NT2/D1 (cell line): ENCODE measurements around the gene FGF22.
"Not testable (repeated sequence)": the region's sequence is repeated elsewhere in the genome, so short reads cannot be mapped to it uniquely, and the experiment has no call there.

Source experiments
- DNase-seq: peaks from one replicate; pipeline ENCODE4 v3.0.0-alpha.2; 2011; ENCODE audit warnings: low read depth, low spot score
- H3K27me3 ChIP-seq: 2 replicates; pipeline ENCODE4 v1.6.0; 2011; ENCODE audit warnings: mild to moderate bottlenecking; ENCODE audit not compliant: insufficient read length, insufficient read depth
- H3K36me3 ChIP-seq: 2 replicates; pipeline ENCODE4 v1.6.1; 2011; ENCODE audit warnings: mild to moderate bottlenecking, low read length, mixed read lengths; ENCODE audit not compliant: insufficient read depth, insufficient read length
- H3K4me1 ChIP-seq: 2 replicates; pipeline ENCODE4 v1.5.1; 2011; ENCODE audit not compliant: insufficient read depth, insufficient read length
- H3K4me3 ChIP-seq: 2 replicates; pipeline ENCODE4 v1.5.1; 2011; ENCODE audit warnings: low read depth; ENCODE audit not compliant: insufficient read length
- H3K9ac ChIP-seq: 2 replicates; pipeline ENCODE4 v1.6.0; 2011; ENCODE audit warnings: low read depth; ENCODE audit not compliant: insufficient read length
- H3K9me3 ChIP-seq: 2 replicates; pipeline ENCODE4 v1.5.1; 2011; ENCODE audit warnings: mild to moderate bottlenecking, low read length; ENCODE audit not compliant: insufficient read depth
- SUZ12 ChIP-seq: IDR thresholded peaks from 2 replicates; pipeline ENCODE4 v1.6.1; 2011; ENCODE audit not compliant: insufficient read length, insufficient read depth; ENCODE audit errors: extremely low read depth
- YY1 ChIP-seq: IDR thresholded peaks from 2 replicates; pipeline ENCODE4 v1.6.1; 2011; ENCODE audit not compliant: insufficient read length, insufficient read depth
- ZNF274 ChIP-seq: IDR thresholded peaks from 2 replicates; pipeline ENCODE4 v1.6.1; 2011; ENCODE audit warnings: mild to moderate bottlenecking, low read depth, low read length

The FGF22 gene

DNA sequence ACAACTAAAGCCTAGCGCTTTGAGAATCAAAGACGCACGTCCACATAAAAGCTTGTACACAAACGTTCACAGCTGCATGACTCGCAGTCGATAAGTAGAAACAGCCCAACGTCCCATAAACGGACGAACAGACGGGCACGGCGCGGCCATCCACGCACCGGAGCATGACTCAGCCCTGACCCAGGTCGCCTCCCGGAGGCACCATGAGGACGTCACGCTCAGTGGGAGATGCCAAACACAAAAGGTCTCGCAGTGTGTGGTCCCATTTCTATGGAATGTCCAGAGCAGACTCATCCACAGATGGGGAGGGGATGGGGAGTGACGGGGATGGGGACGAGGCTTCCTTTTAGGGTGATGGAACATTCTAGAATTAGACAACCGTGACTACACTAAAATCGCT, 15.7 kb upstream of the FGF22 start:
- peaks cover 85% of the 10 kb centered on the region for H3K36me3 ChIP-seq

DNA sequence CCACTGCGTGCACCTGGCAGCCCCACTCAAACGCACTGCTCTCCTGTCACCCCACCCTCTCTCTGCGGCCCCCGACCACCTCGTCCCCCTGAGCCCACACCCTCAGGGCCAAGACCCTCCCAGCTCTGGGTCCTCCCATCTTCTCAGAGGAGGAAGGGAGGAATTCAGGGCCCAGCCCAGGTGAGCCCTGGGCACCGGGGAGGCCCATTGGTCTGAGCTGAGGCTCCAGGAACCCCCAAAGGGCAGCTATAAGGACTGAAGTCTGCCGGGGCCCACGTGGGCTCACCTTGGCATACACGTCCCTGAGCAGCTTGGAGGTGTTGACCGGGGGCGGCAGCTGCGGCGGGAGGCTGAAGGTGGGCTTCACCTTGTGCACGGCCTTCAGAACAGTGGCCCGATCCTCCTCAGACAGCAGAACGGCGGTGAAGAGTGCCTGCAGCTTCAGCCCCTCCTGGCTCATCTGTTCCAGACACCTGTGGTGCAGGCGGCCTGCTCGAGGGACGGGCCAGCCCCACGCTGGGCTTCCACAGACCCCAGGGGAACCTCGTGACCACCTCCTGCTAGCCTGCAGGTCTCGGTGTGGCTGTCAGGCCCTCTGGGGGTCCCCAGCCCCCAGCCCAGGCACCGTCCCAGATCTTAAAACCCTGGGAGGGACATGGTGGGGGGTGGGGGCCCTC, 15.1 kb upstream of the FGF22 start:
- no peak overlapping the region for H3K4me3 ChIP-seq
- no peaks in the 10 kb centered on the region for H3K27me3 ChIP-seq
- H3K9ac ChIP-seq: no peak overlapping the region
- TF ChIP-seq YY1 (no peak), ZNF274 (no peak), SUZ12 (no peak)
- DNase-seq: no peak
- H3K36me3 ChIP-seq: peaks cover 85% of the 10 kb centered on the region
- peaks cover 3% of the 10 kb centered on the region for H3K4me1 ChIP-seq
- H3K9me3 ChIP-seq: no peaks in the 10 kb centered on the region

More for the DNA sequence above, 15.7 kb upstream of the FGF22 start:
- no peak for TF ChIP-seq SUZ12
- DNase-seq: no peak
- Histone ChIP-seq H3K9ac (no peak overlapping the region), H3K4me1 (peaks cover 3% of the 10 kb centered on the region), H3K4me3 (no peak overlapping the region), H3K9me3 (no peaks in the 10 kb centered on the region), H3K27me3 (no peaks in the 10 kb centered on the region)

DNA sequence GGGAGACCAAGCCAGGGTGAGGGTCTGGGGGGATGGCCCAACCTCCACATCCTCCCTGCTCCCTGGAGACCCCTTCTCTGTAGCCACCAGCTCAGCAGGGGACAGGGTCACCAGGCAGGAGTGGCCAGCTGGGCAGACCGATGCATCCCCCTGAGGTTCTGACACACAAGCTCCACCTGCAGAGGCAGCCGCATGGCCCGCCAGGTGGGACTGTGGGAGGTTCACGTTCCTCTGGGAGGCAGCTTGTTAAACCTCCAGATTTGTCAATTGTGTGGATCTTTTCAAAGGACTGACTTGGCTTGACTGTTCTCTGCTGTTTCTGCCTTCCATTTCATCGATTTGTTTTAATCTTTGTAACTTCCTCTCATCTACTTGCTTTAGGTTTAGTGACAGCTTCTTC, 14.4 kb upstream of the FGF22 start:
- DNase-seq: no peak
- H3K9ac ChIP-seq: no peak overlapping the region
- H3K9me3 ChIP-seq: no peaks in the 10 kb centered on the region
- no peak overlapping the region for H3K4me3 ChIP-seq
- TF ChIP-seq ZNF274 (no peak), SUZ12 (no peak), YY1 (no peak)
- no peaks in the 10 kb centered on the region for H3K27me3 ChIP-seq
- H3K4me1 ChIP-seq: peaks cover 4% of the 10 kb centered on the region
- H3K36me3 ChIP-seq: peaks cover 84% of the 10 kb centered on the region

DNA sequence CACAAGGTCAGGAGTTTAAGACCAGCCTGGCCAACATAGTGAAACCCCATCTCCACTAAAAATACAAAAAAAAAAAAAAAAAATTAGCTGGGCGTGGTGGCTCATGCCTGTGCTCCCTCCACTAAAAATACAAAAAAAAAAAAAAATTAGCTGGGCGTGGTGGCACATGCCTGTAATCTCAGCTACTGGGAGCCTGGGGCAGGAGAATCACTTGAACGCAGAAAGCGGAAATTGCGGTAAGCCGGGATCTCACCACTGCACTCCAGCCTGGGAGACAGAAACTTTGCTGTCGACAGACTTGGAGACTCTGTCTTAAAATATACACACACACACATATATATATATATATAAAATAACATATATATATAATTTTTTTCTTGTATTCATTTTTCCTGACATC, 13.1 kb upstream of the FGF22 start:
- H3K36me3 ChIP-seq: peaks cover 84% of the 10 kb centered on the region
- H3K4me3 ChIP-seq, H3K9me3 ChIP-seq, H3K4me1 ChIP-seq, H3K9ac ChIP-seq, H3K27me3 ChIP-seq, DNase-seq: not testable (repeated sequence)

DNA sequence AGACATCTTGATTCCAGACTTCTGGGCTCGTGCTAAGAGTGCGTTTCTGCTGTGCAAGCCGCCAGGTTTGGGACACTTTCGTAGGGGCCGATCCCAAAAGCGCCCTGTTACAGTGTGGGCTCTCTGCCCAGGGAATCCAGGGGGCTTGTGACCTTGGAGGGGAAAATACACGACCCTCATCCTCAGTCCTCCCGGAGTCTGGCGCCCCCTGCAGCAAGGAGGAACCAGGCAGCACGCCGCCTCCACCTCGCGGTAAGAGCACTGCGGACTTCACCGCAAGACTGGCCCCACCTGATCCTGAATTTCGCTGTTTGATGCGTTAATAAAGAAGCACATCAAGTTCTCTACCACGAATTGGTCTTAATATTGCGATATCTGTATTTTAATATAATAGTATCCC, 11.5 kb upstream of the FGF22 start:
- peaks cover 68% of the 10 kb centered on the region for H3K36me3 ChIP-seq
- H3K27me3 ChIP-seq: no peaks in the 10 kb centered on the region
- H3K4me1 ChIP-seq: peaks cover 11% of the 10 kb centered on the region
- no peaks in the 10 kb centered on the region for H3K9me3 ChIP-seq
- H3K4me3 ChIP-seq: no peak overlapping the region
- TF ChIP-seq YY1 (no peak), ZNF274 (no peak), SUZ12 (no peak)
- DNase-seq: no peak
- H3K9ac ChIP-seq: peak overlapping the region; percentile 50

DNA sequence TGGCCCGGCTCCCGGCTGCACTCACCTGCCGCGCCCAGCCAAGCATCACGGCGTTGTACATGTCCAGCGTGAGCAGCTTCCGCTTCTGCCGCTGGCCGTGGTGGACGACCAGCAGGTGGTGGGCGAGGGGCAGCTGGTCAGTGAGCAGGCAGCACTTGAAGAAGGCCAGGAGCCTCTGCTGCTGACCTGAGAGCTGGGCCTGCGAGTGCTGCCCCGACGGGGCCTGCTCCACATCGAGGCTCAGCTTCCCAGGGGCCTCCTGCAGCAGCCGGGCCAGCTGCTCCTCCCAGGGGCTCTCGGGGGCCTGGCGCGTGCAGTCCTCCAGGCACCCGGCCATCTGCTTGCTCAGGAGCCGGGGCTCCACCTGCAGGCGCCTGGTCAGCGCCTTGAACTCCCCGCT, 10.2 kb upstream of the FGF22 start:
- not testable (repeated sequence) for H3K9ac ChIP-seq, H3K9me3 ChIP-seq, H3K4me3 ChIP-seq, DNase-seq, H3K27me3 ChIP-seq
- peaks cover 11% of the 10 kb centered on the region for H3K4me1 ChIP-seq
- peaks cover 55% of the 10 kb centered on the region for H3K36me3 ChIP-seq

DNA sequence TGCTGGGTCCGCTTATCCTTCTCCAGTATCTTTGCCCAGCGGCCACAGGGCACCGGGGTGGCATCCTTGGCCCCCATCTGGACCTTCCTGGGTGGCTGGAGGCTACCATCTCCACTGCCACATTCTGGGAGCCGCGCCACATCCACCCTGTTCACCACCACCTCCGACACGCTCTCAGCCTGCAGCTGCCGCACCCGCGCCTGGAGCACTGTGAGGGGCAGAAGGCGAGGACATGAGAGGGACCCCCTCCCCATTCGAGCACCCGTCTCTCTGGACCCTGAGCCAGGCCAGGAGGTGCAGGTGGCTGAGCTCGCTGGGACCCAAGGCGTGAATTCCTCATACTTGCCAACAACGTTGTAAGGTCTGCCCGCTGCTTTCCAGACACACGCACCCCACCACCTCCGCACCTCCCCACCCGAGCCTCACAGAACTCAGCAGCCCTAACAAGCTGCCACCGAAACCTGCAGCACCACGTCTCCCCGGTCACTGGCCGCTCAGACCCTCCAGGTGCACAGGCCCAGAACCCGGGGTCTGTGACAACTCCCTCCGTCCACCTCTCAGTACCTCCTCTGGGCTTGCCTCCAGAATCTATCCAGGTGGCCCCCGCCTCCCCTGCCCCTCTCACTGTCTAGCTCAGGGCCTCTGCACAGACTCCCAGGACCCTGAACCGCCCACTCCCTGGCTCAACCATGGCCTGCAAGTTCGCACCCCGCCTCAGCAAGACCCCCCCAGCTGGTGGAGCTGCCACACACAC, 9.5 kb upstream of the FGF22 start:
- TF ChIP-seq ZNF274 (no peak), YY1 (no peak), SUZ12 (no peak)
- peaks cover 48% of the 10 kb centered on the region for H3K36me3 ChIP-seq

DNA sequence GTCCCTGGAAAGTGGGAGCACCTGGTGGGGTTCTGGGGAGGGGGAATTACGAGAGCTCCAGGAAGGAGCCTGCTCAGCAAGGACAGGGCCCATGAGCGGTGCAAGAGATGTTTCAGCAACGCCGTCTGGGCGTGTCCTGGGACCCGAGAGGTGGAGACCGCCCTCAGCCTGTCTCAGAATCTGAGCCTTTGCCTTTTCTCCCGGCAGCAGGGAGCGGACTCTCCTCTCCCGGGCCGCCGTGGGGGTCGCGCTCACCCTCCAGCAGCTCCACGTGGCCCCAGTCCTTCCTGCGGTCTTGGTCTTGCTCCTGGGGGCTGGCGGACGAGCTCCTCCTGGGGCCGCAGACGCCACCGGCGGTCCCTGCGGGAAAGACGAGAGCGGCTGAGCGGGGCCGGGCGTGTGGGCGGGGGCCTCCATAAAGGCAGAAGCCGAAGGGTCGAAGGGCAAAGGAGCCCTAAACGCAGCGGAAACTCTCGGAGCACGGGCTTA, 7.1 kb upstream of the FGF22 start:
- Histone ChIP-seq H3K4me1 (peaks cover 8% of the 10 kb centered on the region), H3K4me3 (peak overlapping the region; percentile 98), H3K36me3 (peaks cover 35% of the 10 kb centered on the region), H3K9ac (peak overlapping the region; percentile 100), H3K9me3 (no peaks in the 10 kb centered on the region), H3K27me3 (no peaks in the 10 kb centered on the region)
- no peak for DNase-seq
- TF ChIP-seq YY1 (no peak), SUZ12 (no peak), ZNF274 (no peak)

More for the DNA sequence above, 9.5 kb upstream of the FGF22 start:
- Histone ChIP-seq H3K27me3 (no peaks in the 10 kb centered on the region), H3K9me3 (no peaks in the 10 kb centered on the region), H3K4me3 (no peak overlapping the region), H3K4me1 (peaks cover 9% of the 10 kb centered on the region), H3K9ac (peak overlapping the region; percentile 32)
- DNase-seq: no peak
